Large intestine (tissue), 3 donors: ENCODE measurements around the gene CUEDC1. TPM values are rescaled to one million over a fixed set of nuclear protein-coding genes. Genes with fewer than 3 reads are reported as not detected.

ENCODE experiments used
- DNase-seq, 2 donors: peaks; one replicate each; pipeline versions ENCODE4 v3.0.0 to v3.0.0-alpha.2; 2013
- H3K27ac ChIP-seq: one replicate; pipeline ENCODE4 v1.5.1; 2013; ENCODE audit warnings: low read length
- H3K27me3 ChIP-seq: 2 replicates; pipeline ENCODE4 v1.6.1; 2013; ENCODE audit warnings: low read length; ENCODE audit not compliant: control insufficient read depth, insufficient read depth
- H3K36me3 ChIP-seq: 2 replicates; pipeline ENCODE4 v1.6.1; 2013; ENCODE audit warnings: low read length; ENCODE audit not compliant: control insufficient read depth, insufficient read depth
- H3K4me1 ChIP-seq: one replicate; pipeline ENCODE4 v1.6.1; 2013; ENCODE audit warnings: low read length; ENCODE audit not compliant: control insufficient read depth, insufficient read depth
- H3K4me3 ChIP-seq: one replicate; pipeline ENCODE4 v1.5.1; 2013; ENCODE audit warnings: low read length
- H3K9me3 ChIP-seq: one replicate; pipeline ENCODE4 v1.6.1; 2013; ENCODE audit warnings: mild to moderate bottlenecking, low read depth, low read length, moderate library complexity; ENCODE audit not compliant: control insufficient read depth
- WGBS: methylation state at CpG from one replicate; pipeline ENCODE4 v1.1.5; 2013; ENCODE audit warnings: low lambda C conversion rate; ENCODE audit not compliant: insufficient coverage; 5-methylcytosine and 5-hydroxymethylcytosine counted together
- polyA plus RNA-seq: library from polyadenylated mRNA; unstranded; fragments of 120-200 nt; gene quantifications from one replicate; pipeline ENCODE4 v1.2.1, GENCODE V29; 2013

Gene CUEDC1
- polyA plus RNA-seq, 1 donor = 17.1 TPM

DNA sequence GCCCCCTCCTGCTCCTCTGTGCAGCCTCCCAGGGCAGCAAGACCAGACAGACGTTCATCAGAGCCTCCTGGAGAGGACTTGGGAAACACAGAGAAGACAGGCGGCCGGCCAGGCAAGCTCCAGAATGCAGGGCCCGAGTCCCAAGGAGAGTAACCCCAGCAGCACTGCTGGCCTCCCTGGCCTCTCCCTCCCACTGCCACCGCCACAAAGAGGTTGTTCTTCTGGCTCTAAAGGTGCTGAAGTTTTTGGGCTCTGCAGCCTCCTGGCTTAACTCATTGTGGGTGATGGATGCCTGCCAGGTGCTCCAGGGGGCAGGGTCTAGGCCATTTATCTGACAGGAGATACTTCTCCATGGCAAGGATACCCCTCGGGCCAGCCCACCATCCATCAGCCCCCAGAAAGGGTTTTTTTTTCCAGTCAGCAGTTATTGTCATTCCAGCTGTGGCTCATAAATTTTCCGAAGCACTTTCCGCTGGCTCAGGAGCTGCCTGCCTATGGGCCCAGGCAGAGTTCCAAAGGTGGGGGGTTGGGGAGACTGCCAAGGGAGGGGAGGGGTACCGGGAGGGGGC lies 73.3 kb downstream of the CUEDC1 start:
- DNase-seq = no peak
- Histone ChIP-seq H3K4me3 (no peak overlapping the region), H3K36me3 (peaks cover 14% of the 10 kb centered on the region), H3K27me3 (no peaks in the 10 kb centered on the region), H3K27ac (peak overlapping the region; percentile 86), H3K4me1 (peaks cover 26% of the 10 kb centered on the region), H3K9me3 (no peaks in the 10 kb centered on the region)
- WGBS = no CpG with 5 or more reads among the region's 9 CpGs

GRCh38 chr17:57881143-57881542 lies 74.1 kb downstream of the CUEDC1 start:
- H3K27ac ChIP-seq = peak overlapping the region; percentile 86
- H3K9me3 ChIP-seq = no peaks in the 10 kb centered on the region
- no peaks in the 10 kb centered on the region for H3K27me3 ChIP-seq
- peaks cover 14% of the 10 kb centered on the region for H3K36me3 ChIP-seq
- H3K4me1 ChIP-seq = peaks cover 27% of the 10 kb centered on the region
- WGBS = 80% methylated on average over 1 of the region's 8 CpGs
- DNase-seq = no peak
- no peak overlapping the region for H3K4me3 ChIP-seq

DNA sequence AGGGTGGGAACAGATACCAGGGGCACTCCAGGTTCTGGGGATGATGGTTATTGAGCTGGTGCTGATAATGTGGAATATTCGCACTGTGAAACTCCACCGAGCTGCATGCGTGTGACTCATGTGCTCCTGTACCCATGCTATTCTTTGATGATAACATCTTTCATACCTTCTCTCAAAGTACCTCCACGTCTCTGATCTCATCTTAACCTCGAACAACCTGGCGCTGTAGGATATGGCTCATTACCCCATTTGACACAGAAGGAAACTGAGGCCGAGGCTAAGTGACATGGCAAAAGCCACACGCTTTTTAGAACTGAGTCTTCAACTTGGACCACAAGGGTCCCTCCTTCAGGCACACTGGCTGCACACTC lies 75.1 kb downstream of the CUEDC1 start:
- Histone ChIP-seq H3K27ac (peak overlapping the region; percentile 86), H3K4me1 (peaks cover 38% of the 10 kb centered on the region), H3K36me3 (peaks cover 14% of the 10 kb centered on the region), H3K4me3 (no peak overlapping the region), H3K27me3 (no peaks in the 10 kb centered on the region), H3K9me3 (no peaks in the 10 kb centered on the region)
- no CpG with 5 or more reads among the region's 8 CpGs for WGBS
- DNase-seq = peak in 1 of 2 donors; percentile 48

DNA sequence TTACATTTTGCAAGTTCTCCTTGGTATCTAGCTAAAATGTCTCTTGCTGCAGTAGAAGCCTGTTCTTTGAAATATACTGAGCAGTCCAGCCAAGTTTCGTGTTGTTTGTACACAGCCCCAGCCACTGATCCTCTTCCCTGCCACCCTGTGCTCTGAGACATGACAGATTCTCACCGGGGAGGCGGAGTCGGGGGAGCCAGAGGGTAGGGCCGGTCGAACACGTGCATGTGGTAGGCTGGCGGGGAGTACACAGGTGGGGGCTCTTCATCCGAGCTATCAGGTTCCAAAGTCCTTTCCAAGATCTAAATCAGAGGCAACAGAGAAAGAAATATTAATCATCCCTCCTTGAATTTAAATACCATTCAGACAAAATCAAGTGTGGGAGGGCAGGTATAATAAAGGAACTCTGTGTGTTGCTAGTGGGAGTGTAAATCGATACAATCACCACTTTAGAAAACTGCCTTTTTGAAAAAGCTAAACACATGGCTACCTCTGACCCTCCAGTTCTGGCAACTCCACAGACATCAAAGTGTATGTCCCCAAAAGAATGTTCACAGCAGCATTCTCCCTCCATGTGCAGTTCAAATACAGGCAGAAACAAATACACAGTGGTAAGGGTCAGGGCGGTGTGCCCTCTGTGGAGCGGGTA lies 75.7 kb downstream of the CUEDC1 start:
- H3K27ac ChIP-seq = peak overlapping the region; percentile 86
- H3K27me3 ChIP-seq = no peaks in the 10 kb centered on the region
- H3K4me3 ChIP-seq = no peak overlapping the region
- H3K4me1 ChIP-seq = peaks cover 41% of the 10 kb centered on the region
- 0% methylated on average over 1 of the region's 12 CpGs for WGBS
- no peaks in the 10 kb centered on the region for H3K9me3 ChIP-seq
- DNase-seq = peak in 1 of 2 donors; percentile 75
- H3K36me3 ChIP-seq = peaks cover 10% of the 10 kb centered on the region

DNA sequence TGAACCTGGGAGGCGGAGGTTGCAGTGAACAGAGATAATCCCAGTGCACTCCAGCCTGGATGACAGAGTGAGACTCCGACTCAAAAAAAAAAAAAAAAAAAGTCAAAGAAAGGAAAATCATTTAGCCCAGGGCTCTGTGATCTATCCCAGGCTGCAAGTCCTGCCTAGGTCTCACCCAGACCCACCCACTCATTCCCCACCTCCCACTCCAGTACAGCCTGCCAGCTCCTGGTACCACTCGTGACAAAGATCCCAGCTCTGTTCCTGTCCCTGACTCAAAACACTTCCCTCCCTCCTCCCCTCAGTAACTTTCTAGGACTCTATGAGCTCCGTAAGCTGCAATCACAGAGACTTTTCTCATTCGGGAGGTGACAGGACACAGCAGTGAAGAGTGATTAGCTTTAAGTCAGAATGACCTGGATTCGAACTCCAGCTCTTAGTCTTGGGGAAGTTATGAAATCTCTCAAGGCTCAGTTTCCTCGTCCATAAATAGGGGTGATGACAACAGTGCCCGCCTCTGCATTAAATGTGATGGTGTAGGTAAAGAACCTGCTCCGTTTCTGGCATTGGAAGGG lies 77.3 kb downstream of the CUEDC1 start:
- Histone ChIP-seq H3K27me3 (no peaks in the 10 kb centered on the region), H3K4me1 (peaks cover 44% of the 10 kb centered on the region), H3K9me3 (no peaks in the 10 kb centered on the region), H3K36me3 (peaks cover 13% of the 10 kb centered on the region), H3K4me3 (no peak overlapping the region), H3K27ac (no peak overlapping the region)
- WGBS = no CpG with 5 or more reads among the region's 9 CpGs
- DNase-seq = no peak

- peaks cover 42% of the 10 kb centered on the region for H3K4me1 ChIP-seq
- no peaks in the 10 kb centered on the region for H3K27me3 ChIP-seq
- no peaks in the 10 kb centered on the region for H3K9me3 ChIP-seq
- no peak overlapping the region for H3K27ac ChIP-seq
- no peak overlapping the region for H3K4me3 ChIP-seq
- WGBS = no CpG with 5 or more reads among the region's 2 CpGs
- DNase-seq = no peak
- peaks cover 18% of the 10 kb centered on the region for H3K36me3 ChIP-seq
These were observed 78.4 kb downstream of the CUEDC1 start for GRCh38 chr17:57876866-57877237.

GRCh38 chr17:57876023-57876865 lies 79.0 kb downstream of the CUEDC1 start:
- Histone ChIP-seq H3K36me3 (peaks cover 22% of the 10 kb centered on the region), H3K9me3 (no peaks in the 10 kb centered on the region), H3K27me3 (no peaks in the 10 kb centered on the region), H3K27ac (peak overlapping the region; percentile 82), H3K4me3 (no peak overlapping the region), H3K4me1 (peaks cover 36% of the 10 kb centered on the region)
- no CpG with 5 or more reads among the region's 15 CpGs for WGBS
- DNase-seq = no peak

DNA sequence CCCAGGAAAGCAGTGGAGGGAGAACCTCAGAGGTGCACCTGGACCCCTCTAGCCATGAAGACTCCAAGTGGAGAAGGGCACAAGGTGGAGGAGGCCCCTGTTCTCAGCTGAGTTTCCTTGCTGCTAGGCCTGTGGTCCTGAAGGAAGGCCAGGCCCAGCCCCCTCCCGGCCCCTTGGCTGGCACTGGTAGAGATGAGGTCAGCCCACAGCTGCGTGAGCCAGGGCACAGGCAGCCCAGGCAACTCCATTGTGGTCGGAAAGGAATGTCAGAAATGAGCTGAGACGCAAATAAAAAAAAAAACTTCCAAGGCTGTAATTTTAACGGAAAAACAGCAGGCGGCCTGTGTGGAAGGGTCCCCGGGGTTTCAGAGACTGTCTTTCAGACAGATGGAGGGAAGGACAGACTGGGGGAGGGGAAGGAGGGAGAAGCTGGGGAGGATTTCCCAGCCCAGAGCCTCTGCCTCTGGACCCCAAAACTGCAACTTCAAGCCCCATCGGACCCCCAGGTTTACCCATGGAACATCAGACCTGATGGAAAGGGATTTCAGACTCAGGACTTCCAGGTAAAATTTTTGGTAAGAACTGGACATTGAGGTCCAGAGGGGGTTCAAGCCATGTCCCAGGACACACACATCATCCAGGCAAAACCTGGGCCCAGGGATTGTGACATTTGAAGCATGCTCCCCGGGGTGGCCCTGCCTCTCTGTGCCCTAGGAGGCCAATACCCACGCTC lies 79.8 kb downstream of the CUEDC1 start:
- peaks cover 36% of the 10 kb centered on the region for H3K4me1 ChIP-seq
- H3K4me3 ChIP-seq = no peak overlapping the region
- H3K27me3 ChIP-seq = no peaks in the 10 kb centered on the region
- H3K9me3 ChIP-seq = no peaks in the 10 kb centered on the region
- peaks cover 24% of the 10 kb centered on the region for H3K36me3 ChIP-seq
- H3K27ac ChIP-seq = peak overlapping the region; percentile 82
- peak; percentile 77 to 79 for DNase-seq
- WGBS = no CpG with 5 or more reads among the region's 10 CpGs

GRCh38 chr17:57874434-57875289 lies 80.5 kb downstream of the CUEDC1 start:
- Histone ChIP-seq H3K27ac (peak overlapping the region; percentile 82), H3K36me3 (peaks cover 23% of the 10 kb centered on the region), H3K9me3 (no peaks in the 10 kb centered on the region), H3K4me3 (no peak overlapping the region), H3K27me3 (no peaks in the 10 kb centered on the region), H3K4me1 (peaks cover 34% of the 10 kb centered on the region)
- DNase-seq = peak; percentile 61 to 65
- no CpG with 5 or more reads among the region's 33 CpGs for WGBS
